ENCODE results near the gene ATP1A1.

ATP1A1 gene

GRCh38 chr1:116392717-116393404 is 19.8 kb downstream of the ATP1A1 start:
- DNase-seq: no peak

- DNase-seq: no peak
These were observed 20.7 kb downstream of the ATP1A1 start for GRCh38 chr1:116393792-116394191.

- DNase-seq: no peak
These were observed 21.2 kb downstream of the ATP1A1 start for GRCh38 chr1:116394270-116394669.

- no peak for DNase-seq
These were observed 23.7 kb downstream of the ATP1A1 start for GRCh38 chr1:116396769-116397168.

GRCh38 chr1:116397728-116398127 is 24.7 kb downstream of the ATP1A1 start:
- no peak for DNase-seq

- DNase-seq: no peak
These were observed 27.7 kb downstream of the ATP1A1 start for GRCh38 chr1:116400780-116401179.

- no peak for DNase-seq
These were observed 28.7 kb downstream of the ATP1A1 start for GRCh38 chr1:116401646-116402176.

GRCh38 chr1:116402333-116402732 is 29.3 kb downstream of the ATP1A1 start:
- no peak for DNase-seq

- no peak for DNase-seq
These were observed 30.6 kb downstream of the ATP1A1 start for GRCh38 chr1:116403496-116404136.

GRCh38 chr1:116404699-116405098 is 31.7 kb downstream of the ATP1A1 start:
- DNase-seq: no peak

- no peak for DNase-seq
These were observed 32.4 kb downstream of the ATP1A1 start for GRCh38 chr1:116405241-116406135.

- no peak for DNase-seq
These were observed 34.0 kb downstream of the ATP1A1 start for GRCh38 chr1:116407033-116407432.

GRCh38 chr1:116408193-116408592 is 35.1 kb downstream of the ATP1A1 start:
- no peak for DNase-seq

- DNase-seq: no peak
These were observed 36.0 kb downstream of the ATP1A1 start for GRCh38 chr1:116408803-116409720.

- no peak for DNase-seq
These were observed 36.7 kb downstream of the ATP1A1 start for GRCh38 chr1:116409751-116410191.

GRCh38 chr1:116411784-116412479 is 38.9 kb downstream of the ATP1A1 start:
- DNase-seq: no peak

GRCh38 chr1:116412480-116412798 is 39.4 kb downstream of the ATP1A1 start:
- no peak for DNase-seq

- no peak for DNase-seq
These were observed 39.9 kb downstream of the ATP1A1 start for GRCh38 chr1:116412898-116413297.

GRCh38 chr1:116413414-116413813 is 40.4 kb downstream of the ATP1A1 start:
- no peak for DNase-seq

- DNase-seq: no peak
These were observed 41.3 kb downstream of the ATP1A1 start for GRCh38 chr1:116414364-116414763.

GRCh38 chr1:116415200-116415698 is 42.2 kb downstream of the ATP1A1 start:
- DNase-seq: no peak
